Measurements from ENCODE around the gene RPL23. TPM values are rescaled to one million over a fixed set of nuclear protein-coding genes. Genes with fewer than 3 reads are reported as not detected.
A peak's percentile ranks its signal among the peaks of the same experiment; 100 is the strongest.

The RPL23 gene
- total RNA-seq, 2 donors from 2014 or later, result 1,194 to 1,262 TPM

GRCh38 chr17:38800237-38800760 is 53.2 kb downstream of the RPL23 start:
- Histone ChIP-seq H3K9ac (ENCODE audit: extremely low read depth, low read length, poor library complexity, severe bottlenecking) (peak overlapping the region; percentile 95), H3K9me3 (ENCODE audit: control insufficient read depth, low read length) (peaks cover 4% of the 10 kb centered on the region), H3K27ac (ENCODE audit: low read depth, low read length) (peak overlapping the region; percentile 99), H3K27me3 (ENCODE audit: control insufficient read depth, insufficient read depth, low read length, poor library complexity, severe bottlenecking) (no peaks in the 10 kb centered on the region), H3K4me1 (ENCODE audit: control insufficient read depth, insufficient read depth, low read length) (peaks cover 10% of the 10 kb centered on the region), H3K4me3 (ENCODE audit: low read length) (peak overlapping the region; percentile 81), H3K36me3 (ENCODE audit: control insufficient read depth, insufficient read depth, low read length) (peaks cover 49% of the 10 kb centered on the region)
- peak overlapping the region; percentile 91 for H3K4me3 Mint-ChIP-seq
- peaks cover 27% of the 10 kb centered on the region for H3K4me1 Mint-ChIP-seq
- peak overlapping the region; percentile 52 for H3K27ac Mint-ChIP-seq
- peaks cover 1% of the 10 kb centered on the region for H3K9me3 Mint-ChIP-seq
- DNase-seq, result no peak
- no peaks in the 10 kb centered on the region for H3K27me3 Mint-ChIP-seq (ENCODE audit: insufficient read depth)
- no peak for TF ChIP-seq CTCF (conservative IDR thresholded peaks at IDR 0.05)
- peaks cover 49% of the 10 kb centered on the region for H3K36me3 Mint-ChIP-seq (ENCODE audit: low read depth)
- 42 to 47% methylated on average over 12 to 14 of the region's 14 CpGs for WGBS, 2 experiments (ENCODE audit: insufficient coverage in 1 of 2, insufficient read length in 1 of 2)

DNA sequence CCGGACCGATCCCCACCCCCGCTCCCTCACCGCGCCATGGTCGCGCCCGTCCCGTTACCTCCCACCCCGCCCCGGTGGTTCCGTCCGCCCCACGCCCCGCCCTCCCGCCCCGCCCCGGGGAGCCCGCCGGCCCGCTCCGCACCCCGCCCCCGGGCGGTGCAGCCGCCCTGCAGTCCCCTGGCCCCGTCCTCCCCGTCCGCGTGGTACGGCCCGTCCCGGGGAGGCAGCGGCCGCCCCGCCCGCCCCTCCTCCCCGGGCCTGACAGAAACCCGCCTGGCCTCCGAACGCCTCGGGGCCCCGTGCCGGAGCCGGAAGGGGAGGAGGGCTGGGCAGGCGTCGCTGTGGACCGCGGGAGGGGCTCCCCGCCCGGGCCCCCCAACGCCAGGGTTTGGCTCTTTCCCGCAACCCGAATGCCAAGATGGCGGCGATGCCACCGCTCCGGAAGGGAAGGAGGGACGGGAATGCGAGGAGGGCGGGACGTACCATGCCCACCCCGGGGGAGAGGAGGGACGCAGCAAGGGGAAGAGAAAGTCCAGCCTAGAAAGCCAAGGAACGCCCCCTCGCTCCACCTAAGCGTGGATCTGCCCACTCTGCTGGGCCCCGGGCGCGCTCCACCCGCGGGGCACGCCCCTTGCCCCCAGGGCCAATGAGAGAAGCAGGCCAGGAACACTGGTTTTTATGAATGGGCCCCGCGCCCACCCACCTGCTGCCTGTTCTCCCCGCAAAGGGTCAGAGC is 53.9 kb downstream of the RPL23 start, which contains the start of gene PIP4K2B:
PIP4K2B (minus strand) TSS at position 56 of the 736 bp plus-strand sequence. CDS start 132 bp downstream, outside the sequence.
- Mint-ChIP-seq H3K4me1 (peaks cover 27% of the 10 kb centered on the region), H3K27me3 (ENCODE audit: insufficient read depth) (no peaks in the 10 kb centered on the region), H3K27ac (peak within 1 kb of the TSS; percentile 95), H3K9me3 (peaks cover 1% of the 10 kb centered on the region), H3K4me3 (peak within 1 kb of the TSS; percentile 91), H3K36me3 (ENCODE audit: low read depth) (peaks cover 51% of the 10 kb centered on the region)
- peak; percentile 99 for DNase-seq
- peak within 1 kb of the TSS; percentile 95 for H3K9ac ChIP-seq (ENCODE audit: extremely low read depth, low read length, poor library complexity, severe bottlenecking)
- H3K36me3 ChIP-seq (ENCODE audit: control insufficient read depth, insufficient read depth, low read length), result peaks cover 49% of the 10 kb centered on the region
- peaks cover 4% of the 10 kb centered on the region for H3K9me3 ChIP-seq (ENCODE audit: control insufficient read depth, low read length)
- H3K27ac ChIP-seq (ENCODE audit: low read depth, low read length), result peak within 1 kb of the TSS; percentile 99
- peak within 1 kb of the TSS; percentile 97 for H3K4me3 ChIP-seq (ENCODE audit: low read length)
- peaks cover 10% of the 10 kb centered on the region for H3K4me1 ChIP-seq (ENCODE audit: control insufficient read depth, insufficient read depth, low read length)
- no peaks in the 10 kb centered on the region for H3K27me3 ChIP-seq (ENCODE audit: control insufficient read depth, insufficient read depth, low read length, poor library complexity, severe bottlenecking)
- 0% methylated on average over 23 to 67 of the region's 76 CpGs for WGBS, 2 experiments (ENCODE audit: insufficient coverage in 1 of 2, insufficient read length in 1 of 2)
- no peak for TF ChIP-seq CTCF (conservative IDR thresholded peaks at IDR 0.05)

- peak; percentile 79 for DNase-seq
- 0 to 1% methylated on average over 24 to 47 of the region's 53 CpGs for WGBS, 2 experiments (ENCODE audit: insufficient coverage in 1 of 2, insufficient read length in 1 of 2)
- TF ChIP-seq CTCF (conservative IDR thresholded peaks at IDR 0.05), result peak; percentile 21
- Mint-ChIP-seq H3K4me1 (peaks cover 31% of the 10 kb centered on the region), H3K9me3 (peaks cover 1% of the 10 kb centered on the region), H3K4me3 (peak overlapping the region; percentile 91), H3K27ac (peak overlapping the region; percentile 95), H3K36me3 (ENCODE audit: low read depth) (peaks cover 52% of the 10 kb centered on the region), H3K27me3 (ENCODE audit: insufficient read depth) (no peaks in the 10 kb centered on the region)
- H3K9me3 ChIP-seq (ENCODE audit: control insufficient read depth, low read length), result no peaks in the 10 kb centered on the region
- H3K9ac ChIP-seq (ENCODE audit: extremely low read depth, low read length, poor library complexity, severe bottlenecking), result peak overlapping the region; percentile 61
- peak overlapping the region; percentile 97 for H3K4me3 ChIP-seq (ENCODE audit: low read length)
- peaks cover 52% of the 10 kb centered on the region for H3K36me3 ChIP-seq (ENCODE audit: control insufficient read depth, insufficient read depth, low read length)
- peak overlapping the region; percentile 76 for H3K27ac ChIP-seq (ENCODE audit: low read depth, low read length)
- no peaks in the 10 kb centered on the region for H3K27me3 ChIP-seq (ENCODE audit: control insufficient read depth, insufficient read depth, low read length, poor library complexity, severe bottlenecking)
- H3K4me1 ChIP-seq (ENCODE audit: control insufficient read depth, insufficient read depth, low read length), result peaks cover 10% of the 10 kb centered on the region
Measured at GRCh38 chr17:38798614-38799500, 54.7 kb downstream of the RPL23 start.

Data from endodermal cell (in vitro differentiated cells).